GM23338 (cell line): ENCODE measurements around the gene NDUFB5.

Experiments used
- CREB1 ChIP-seq: fragments of 250-450 bp; sonication (Bioruptor Pico); IDR thresholded peaks from 2 replicates; pipeline ENCODE4 v1.5.0; 2020; ENCODE audit warnings: low read depth, mild to moderate bottlenecking, moderate library complexity
- CTCF ChIP-seq, 2 experiments: fragments of 200-600 bp in 1 of 2; sonication (generic) in 1 of 2; conservative IDR thresholded peaks; 2 replicates each; pipeline versions ENCODE4 v1.5.1 to v1.6.1; 2016 to 2017; ENCODE audit warnings: antibody characterized with exemption in 2 of 2, low read depth in 2 of 2, mild to moderate bottlenecking in 2 of 2, moderate library complexity in 1 of 2
- EZH2 ChIP-seq: fragments of 200-600 bp; sonication (generic); IDR thresholded peaks from one replicate; pipeline ENCODE4 v1.8.0; 2017; ENCODE audit warnings: antibody characterized with exemption, mild to moderate bottlenecking, low read depth; ENCODE audit not compliant: unreplicated experiment
- EZH2phosphoT487 ChIP-seq: fragments of 200-600 bp; sonication (generic); IDR thresholded peaks from one replicate; pipeline ENCODE4 v1.8.1; 2018; ENCODE audit warnings: antibody characterized with exemption; ENCODE audit not compliant: unreplicated experiment
- NANOG ChIP-seq: IDR thresholded peaks from 2 replicates; pipeline ENCODE4 v1.6.1; 2016; ENCODE audit warnings: antibody characterized with exemption, borderline replicate concordance
- POLR2AphosphoS5 ChIP-seq: IDR thresholded peaks from 2 replicates; pipeline ENCODE4 v1.6.1; 2016; ENCODE audit warnings: antibody characterized with exemption, low read depth
- REST ChIP-seq: IDR thresholded peaks from one replicate; pipeline ENCODE4 v1.6.1; 2018; ENCODE audit warnings: antibody characterized with exemption; ENCODE audit not compliant: unreplicated experiment
- ZNF114 ChIP-seq: fragments of 250-450 bp; sonication (Bioruptor Pico); IDR thresholded peaks from 2 replicates; pipeline ENCODE4 v1.5.0; 2020; ENCODE audit warnings: mild to moderate bottlenecking, moderate library complexity
- ZNF331 ChIP-seq: fragments of 250-450 bp; sonication (Bioruptor Pico); IDR thresholded peaks from 2 replicates; pipeline ENCODE4 v1.5.0; 2020; ENCODE audit warnings: low read depth, mild to moderate bottlenecking, moderate library complexity

- TF ChIP-seq ZNF114 (CRISPR knock-in tag) (no peak), CREB1 (no peak), REST (no peak), CTCF (conservative IDR thresholded peaks at IDR 0.05; ENCODE audit: low read depth in 2 of 2) (no peak), EZH2phosphoT487 (no peak), EZH2 (no peak), POLR2AphosphoS5 (no peak), NANOG (no peak), ZNF331 (CRISPR knock-in tag) (no peak)
Measured at GRCh38 chr3:179606534-179607085, 2.0 kb downstream of the NDUFB5 start.
